NT2/D1 (cell line): ENCODE measurements around the gene BICC1.

Source experiments
- DNase-seq: peaks from one replicate; pipeline ENCODE4 v3.0.0-alpha.2; 2011; ENCODE audit warnings: low read depth, low spot score
- H3K27me3 ChIP-seq: 2 replicates; pipeline ENCODE4 v1.6.0; 2011; ENCODE audit warnings: mild to moderate bottlenecking; ENCODE audit not compliant: insufficient read length, insufficient read depth
- H3K36me3 ChIP-seq: 2 replicates; pipeline ENCODE4 v1.6.1; 2011; ENCODE audit warnings: mild to moderate bottlenecking, low read length, mixed read lengths; ENCODE audit not compliant: insufficient read depth, insufficient read length
- H3K4me1 ChIP-seq: 2 replicates; pipeline ENCODE4 v1.5.1; 2011; ENCODE audit not compliant: insufficient read depth, insufficient read length
- H3K4me3 ChIP-seq: 2 replicates; pipeline ENCODE4 v1.5.1; 2011; ENCODE audit warnings: low read depth; ENCODE audit not compliant: insufficient read length
- H3K9ac ChIP-seq: 2 replicates; pipeline ENCODE4 v1.6.0; 2011; ENCODE audit warnings: low read depth; ENCODE audit not compliant: insufficient read length
- H3K9me3 ChIP-seq: 2 replicates; pipeline ENCODE4 v1.5.1; 2011; ENCODE audit warnings: mild to moderate bottlenecking, low read length; ENCODE audit not compliant: insufficient read depth
- SUZ12 ChIP-seq: IDR thresholded peaks from 2 replicates; pipeline ENCODE4 v1.6.1; 2011; ENCODE audit not compliant: insufficient read length, insufficient read depth; ENCODE audit errors: extremely low read depth
- YY1 ChIP-seq: IDR thresholded peaks from 2 replicates; pipeline ENCODE4 v1.6.1; 2011; ENCODE audit not compliant: insufficient read length, insufficient read depth
- ZNF274 ChIP-seq: IDR thresholded peaks from 2 replicates; pipeline ENCODE4 v1.6.1; 2011; ENCODE audit warnings: mild to moderate bottlenecking, low read depth, low read length

The BICC1 gene

DNA sequence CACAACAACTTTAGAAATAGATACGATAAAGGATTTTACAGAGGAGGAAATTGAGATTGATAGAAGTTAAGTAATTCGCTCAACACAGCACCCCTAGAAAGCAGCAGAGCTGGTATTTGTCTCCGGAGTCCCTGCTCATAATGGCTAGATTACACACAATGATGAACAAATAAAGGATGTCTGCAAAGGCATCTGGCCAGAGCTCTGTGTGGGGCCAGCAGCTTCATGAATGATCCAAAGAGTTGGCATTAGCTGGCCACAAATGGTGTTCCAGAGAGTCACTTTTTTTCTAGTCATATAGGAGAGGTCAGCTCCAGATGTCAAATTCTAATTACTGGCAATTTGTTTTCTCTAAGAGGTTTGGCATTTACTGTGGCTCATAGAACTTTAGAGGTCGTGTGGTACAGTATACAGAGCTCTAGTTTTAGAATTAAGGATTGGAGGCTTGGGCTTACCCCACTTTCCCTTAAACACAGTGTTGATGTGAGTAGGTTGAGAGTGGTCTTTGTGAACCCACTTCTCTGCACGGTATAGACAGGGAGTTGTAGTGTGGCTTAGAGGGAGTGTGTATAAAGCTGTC is 186.2 kb downstream of the BICC1 start:
- Histone ChIP-seq H3K4me1 (no peaks in the 10 kb centered on the region), H3K4me3 (no peak overlapping the region), H3K36me3 (no peaks in the 10 kb centered on the region), H3K27me3 (no peaks in the 10 kb centered on the region), H3K9me3 (no peaks in the 10 kb centered on the region), H3K9ac (no peak overlapping the region)
- no peak for TF ChIP-seq SUZ12
- TF ChIP-seq YY1, result no peak
- no peak for TF ChIP-seq ZNF274
- no peak for DNase-seq

DNA sequence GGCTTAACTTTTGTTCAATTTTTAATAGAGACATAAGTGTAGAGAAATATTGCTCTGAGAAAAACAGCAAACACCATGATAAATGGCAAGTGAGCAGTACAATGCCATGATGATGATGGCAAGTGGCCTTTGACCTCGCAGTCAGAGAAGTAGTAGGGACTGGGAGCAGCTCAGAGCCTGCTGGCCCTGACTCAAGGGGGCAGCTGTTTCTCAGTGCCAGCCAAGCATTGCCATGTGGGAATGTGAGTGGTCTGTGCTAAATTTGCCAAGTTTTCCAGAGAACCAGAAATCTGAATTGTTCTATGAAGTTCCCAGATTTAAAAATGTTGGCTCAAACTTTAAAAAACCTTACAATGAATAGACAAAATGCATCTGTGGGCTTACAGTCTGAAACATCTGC is 187.9 kb downstream of the BICC1 start:
- Histone ChIP-seq H3K4me3 (no peak overlapping the region), H3K4me1 (no peaks in the 10 kb centered on the region), H3K9me3 (no peaks in the 10 kb centered on the region), H3K27me3 (no peaks in the 10 kb centered on the region), H3K36me3 (no peaks in the 10 kb centered on the region), H3K9ac (no peak overlapping the region)
- TF ChIP-seq SUZ12 (no peak), YY1 (no peak), ZNF274 (no peak)
- no peak for DNase-seq

GRCh38 chr10:58701405-58702135 is 188.9 kb downstream of the BICC1 start:
- H3K4me1 ChIP-seq, result no peaks in the 10 kb centered on the region
- H3K4me3 ChIP-seq, result no peak overlapping the region
- DNase-seq, result no peak
- TF ChIP-seq YY1, result no peak
- no peak for TF ChIP-seq ZNF274
- no peak for TF ChIP-seq SUZ12
- no peak overlapping the region for H3K9ac ChIP-seq
- H3K27me3 ChIP-seq, result no peaks in the 10 kb centered on the region
- no peaks in the 10 kb centered on the region for H3K36me3 ChIP-seq
- H3K9me3 ChIP-seq, result no peaks in the 10 kb centered on the region

GRCh38 chr10:58704226-58704625 is 191.6 kb downstream of the BICC1 start:
- Histone ChIP-seq H3K4me1 (no peaks in the 10 kb centered on the region), H3K36me3 (no peaks in the 10 kb centered on the region), H3K4me3 (no peak overlapping the region)

GRCh38 chr10:58704671-58705141 is 192.0 kb downstream of the BICC1 start:
- H3K36me3 ChIP-seq, result no peaks in the 10 kb centered on the region
- H3K9me3 ChIP-seq, result no peaks in the 10 kb centered on the region
- H3K4me3 ChIP-seq, result no peak overlapping the region
- TF ChIP-seq ZNF274 (no peak), SUZ12 (no peak), YY1 (no peak)
- H3K4me1 ChIP-seq, result no peaks in the 10 kb centered on the region
- no peaks in the 10 kb centered on the region for H3K27me3 ChIP-seq
- H3K9ac ChIP-seq, result no peak overlapping the region
- no peak for DNase-seq

More at GRCh38 chr10:58704226-58704625, 191.6 kb downstream of the BICC1 start:
- Histone ChIP-seq H3K27me3 (no peaks in the 10 kb centered on the region), H3K9me3 (no peaks in the 10 kb centered on the region), H3K9ac (no peak overlapping the region)
- TF ChIP-seq YY1 (no peak), SUZ12 (no peak), ZNF274 (no peak)
- DNase-seq, result no peak

DNA sequence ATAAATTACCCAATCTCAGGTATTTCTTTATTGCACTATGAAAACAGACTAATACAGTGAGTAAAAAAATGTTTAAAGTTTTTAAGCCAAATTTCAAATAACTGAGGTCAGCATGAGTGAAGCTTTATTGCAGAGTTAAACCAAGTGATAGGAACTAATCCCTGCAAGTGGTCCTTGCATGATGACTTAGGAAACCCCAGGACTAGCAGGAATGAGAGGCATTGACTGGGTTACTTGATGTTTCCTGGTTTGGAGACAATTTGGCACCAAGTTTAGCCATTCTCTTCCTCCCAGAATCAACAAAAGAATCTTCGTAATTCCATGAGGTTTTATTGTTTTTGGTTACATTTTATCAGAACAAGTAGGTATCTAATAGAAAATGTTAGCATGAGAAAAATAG is 194.2 kb downstream of the BICC1 start:
- Histone ChIP-seq H3K9me3 (no peaks in the 10 kb centered on the region), H3K4me3 (no peak overlapping the region), H3K9ac (no peak overlapping the region), H3K36me3 (no peaks in the 10 kb centered on the region), H3K27me3 (no peaks in the 10 kb centered on the region), H3K4me1 (no peaks in the 10 kb centered on the region)
- no peak for DNase-seq
- TF ChIP-seq SUZ12, result no peak
- no peak for TF ChIP-seq YY1
- no peak for TF ChIP-seq ZNF274

DNA sequence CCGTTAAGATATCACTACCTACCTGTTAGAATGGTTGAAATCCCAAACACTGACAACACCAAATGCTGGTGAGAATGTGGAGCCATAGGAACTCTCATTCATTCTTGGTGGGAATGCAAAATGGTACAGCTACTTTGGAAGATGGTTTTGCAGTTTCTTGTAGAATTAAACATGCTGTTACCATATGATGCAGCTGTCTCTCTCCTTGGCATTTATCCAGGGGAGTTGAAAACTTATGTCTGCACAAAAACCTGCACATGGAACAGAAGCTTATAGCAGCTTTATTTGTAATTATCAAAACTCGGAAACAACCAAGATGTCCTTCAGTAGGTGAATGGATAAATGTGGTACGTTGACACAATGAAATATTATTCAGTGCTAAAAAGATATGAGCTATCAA is 199.5 kb downstream of the BICC1 start:
- TF ChIP-seq ZNF274, result no peak
- TF ChIP-seq YY1, result no peak
- no peak for TF ChIP-seq SUZ12
- H3K4me1 ChIP-seq, result no peaks in the 10 kb centered on the region
- H3K27me3 ChIP-seq, result no peaks in the 10 kb centered on the region
- no peak for DNase-seq
- no peak overlapping the region for H3K9ac ChIP-seq
- H3K36me3 ChIP-seq, result no peaks in the 10 kb centered on the region
- no peaks in the 10 kb centered on the region for H3K9me3 ChIP-seq
- H3K4me3 ChIP-seq, result no peak overlapping the region
